IMR-90 (cell line): ENCODE measurements around the gene RFPL2. TPM values are rescaled to one million over a fixed set of nuclear protein-coding genes. Genes with fewer than 3 reads are reported as not detected.
A peak's percentile ranks its signal among the peaks of the same experiment; 100 is the strongest.

Experiments used
- ATAC-seq: fragments of 200-7000 bp; cut with Tn5 transposase; 2 replicates; pipeline ENCODE4 v1.9.1; 2020; ENCODE audit warnings: low read depth, mild to moderate bottlenecking, moderate library complexity
- Bru-seq: library from RNA; stranded (reverse); fragments of 400-500 nt; gene quantifications from one replicate; lab custom pipeline; 2021; lab: Mats Ljungman, UMichigan
- BruChase-seq, 2 experiments: library from RNA; stranded (reverse); fragments of 400-500 nt; gene quantifications; one replicate each; lab custom pipeline; 2021; lab: Mats Ljungman, UMichigan
- BruUV-seq: library from RNA; stranded (reverse); fragments of 400-500 nt; replicated peaks from 2 replicates; lab custom pipeline; 2021; lab: Mats Ljungman, UMichigan
- CTCF ChIA-PET: fragments of 300-600 bp; formaldehyde crosslinking; extraction: SDS; loops from one replicate; lab custom pipeline; 2021; ENCODE audit warnings: antibody characterized with exemption; lab: Yijun Ruan, JAX
- POLR2A ChIA-PET: fragments of 300-600 bp; sonication (Branson Sonifier 250); formaldehyde crosslinking; loops from one replicate; lab custom pipeline; 2022; ENCODE audit warnings: antibody characterized with exemption; ENCODE audit not compliant: unreplicated experiment; lab: Charles Lee
- DNase-seq: peaks from one replicate; pipeline ENCODE4 v3.0.0; 2013
- H2AFZ ChIP-seq: replicated peaks from 2 replicates; pipeline ENCODE3; 2013; ENCODE audit warnings: low read length, mild to moderate bottlenecking; ENCODE audit not compliant: poor library complexity
- H2AK5ac ChIP-seq: 2 replicates; pipeline ENCODE4 v1.6.1; 2013; ENCODE audit warnings: low read depth, low read length, inconsistent platforms
- H2AK9ac ChIP-seq: replicated peaks from 2 replicates; pipeline ENCODE3; 2013; ENCODE audit warnings: mild to moderate bottlenecking, low read depth, low read length, moderate library complexity; ENCODE audit not compliant: poor library complexity
- H2BK120ac ChIP-seq: 2 replicates; pipeline ENCODE4 v1.6.1; 2013; ENCODE audit warnings: low read depth, low read length, inconsistent platforms
- H2BK15ac ChIP-seq: 3 replicates; pipeline ENCODE4 v1.6.1; 2013; ENCODE audit warnings: low read depth, low read length, inconsistent platforms
- H2BK20ac ChIP-seq: 2 replicates; pipeline ENCODE4 v1.6.1; 2013; ENCODE audit warnings: low read depth, mild to moderate bottlenecking, inconsistent platforms, low read length, moderate library complexity
- H2BK5ac ChIP-seq: 2 replicates; pipeline ENCODE4 v1.6.1; 2013; ENCODE audit warnings: mild to moderate bottlenecking, low read depth, low read length, inconsistent platforms; ENCODE audit not compliant: poor library complexity, severe bottlenecking
- H3K14ac ChIP-seq: replicated peaks from 2 replicates; pipeline ENCODE4 v1.6.1; 2013; ENCODE audit warnings: low read depth, low read length, inconsistent platforms
- H3K18ac ChIP-seq: 2 replicates; pipeline ENCODE4 v1.6.1; 2013; ENCODE audit warnings: low read depth, low read length, control low read depth
- H3K23ac ChIP-seq: 2 replicates; pipeline ENCODE4 v1.6.1; 2013; ENCODE audit warnings: low read depth, low read length, inconsistent platforms
- H3K27ac ChIP-seq: 2 replicates; pipeline ENCODE4 v1.5.1; 2013; ENCODE audit warnings: mild to moderate bottlenecking, control low read depth, low read length; ENCODE audit not compliant: insufficient read depth
- H3K27me3 ChIP-seq: 2 replicates; pipeline ENCODE4 v1.6.1; 2013; ENCODE audit warnings: low read length; ENCODE audit not compliant: control insufficient read depth, insufficient read depth
- H3K36me3 ChIP-seq: 2 replicates; pipeline ENCODE4 v1.6.1; 2013; ENCODE audit warnings: low read length, mixed read lengths; ENCODE audit not compliant: control insufficient read depth, insufficient read depth
- H3K4ac ChIP-seq: 2 replicates; pipeline ENCODE4 v1.6.1; 2013; ENCODE audit warnings: low read depth, low read length, inconsistent platforms
- H3K4me1 ChIP-seq: 2 replicates; pipeline ENCODE4 v1.6.1; 2013; ENCODE audit warnings: low read length, mixed read lengths; ENCODE audit not compliant: control insufficient read depth, insufficient read depth
- H3K4me2 ChIP-seq: 2 replicates; pipeline ENCODE4 v1.6.1; 2013; ENCODE audit warnings: low read depth, mild to moderate bottlenecking, control low read depth, low read length, moderate library complexity
- H3K4me3 ChIP-seq: 2 replicates; pipeline ENCODE4 v1.5.1; 2013; ENCODE audit warnings: low read depth, mild to moderate bottlenecking, control low read depth, low read length, moderate library complexity; ENCODE audit not compliant: insufficient read depth
- H3K56ac ChIP-seq: 2 replicates; pipeline ENCODE4 v1.6.1; 2013; ENCODE audit warnings: low read length, inconsistent platforms; ENCODE audit not compliant: insufficient read depth; ENCODE audit errors: extremely low read depth
- H3K79me1 ChIP-seq, 2 experiments: 2 replicates each; pipeline ENCODE4 v1.6.1; 2013; ENCODE audit warnings: low read length in 2 of 2, inconsistent platforms in 1 of 2, low read depth in 1 of 2
- H3K9ac ChIP-seq: 2 replicates; pipeline ENCODE4 v1.6.1; 2013; ENCODE audit warnings: low read depth, low read length, control low read depth
- H3K9me1 ChIP-seq: 2 replicates; pipeline ENCODE4 v1.6.1; 2013; ENCODE audit warnings: low read length, inconsistent platforms; ENCODE audit not compliant: insufficient read depth
- H3K9me3 ChIP-seq: 2 replicates; pipeline ENCODE4 v1.6.1; 2013; ENCODE audit warnings: low read length; ENCODE audit not compliant: control insufficient read depth, insufficient read depth
- H4K20me1 ChIP-seq: 2 replicates; pipeline ENCODE4 v1.6.1; 2013; ENCODE audit warnings: low read length, inconsistent platforms; ENCODE audit not compliant: insufficient read depth
- H4K5ac ChIP-seq: 2 replicates; pipeline ENCODE4 v1.6.1; 2013; ENCODE audit warnings: mild to moderate bottlenecking, low read depth, low read length, control low read depth
- H4K8ac ChIP-seq, 2 experiments: 2 replicates each; pipeline ENCODE4 v1.6.1; 2013; ENCODE audit warnings: low read depth in 2 of 2, low read length in 2 of 2, control low read depth in 1 of 2, inconsistent platforms in 1 of 2
- H4K91ac ChIP-seq: 2 replicates; pipeline ENCODE4 v1.6.1; 2013; ENCODE audit warnings: low read depth, low read length, inconsistent platforms; ENCODE audit not compliant: insufficient read depth
- CEBPB ChIP-seq: IDR thresholded peaks from 2 replicates; pipeline ENCODE4 v1.6.1; 2012; ENCODE audit warnings: low read depth, low read length, improper control_type of control experiment
- CTCF ChIP-seq: conservative IDR thresholded peaks from 2 replicates; pipeline ENCODE4 v1.5.1; 2012; ENCODE audit warnings: mild to moderate bottlenecking, low read depth, low read length, improper control_type of control experiment
- ELK1 ChIP-seq: fragments of 150-350 bp; IDR thresholded peaks from 2 replicates; pipeline ENCODE4 v1.6.1; 2016; ENCODE audit warnings: low read depth, mild to moderate bottlenecking, low read length, moderate library complexity, borderline replicate concordance
- MAFK ChIP-seq: IDR thresholded peaks from 2 replicates; pipeline ENCODE4 v1.6.1; 2012; ENCODE audit warnings: low read depth, low read length, improper control_type of control experiment
- MAZ ChIP-seq: IDR thresholded peaks from 2 replicates; pipeline ENCODE4 v1.6.1; 2012; ENCODE audit warnings: low read depth, mild to moderate bottlenecking, low read length, improper control_type of control experiment, moderate library complexity, borderline replicate concordance
- NFE2L2 ChIP-seq: fragments of 150-350 bp; IDR thresholded peaks from 2 replicates; pipeline ENCODE4 v1.6.1; 2016; ENCODE audit warnings: low read depth, mild to moderate bottlenecking, low read length
- RAD21 ChIP-seq: IDR thresholded peaks from 2 replicates; pipeline ENCODE4 v1.6.1; 2012; ENCODE audit warnings: low read length, improper control_type of control experiment
- RFX5 ChIP-seq: IDR thresholded peaks from 2 replicates; pipeline ENCODE4 v1.8.0; 2012; ENCODE audit warnings: low read depth, mild to moderate bottlenecking, low read length, moderate library complexity
- SMC3 ChIP-seq: fragments of 150-350 bp; IDR thresholded peaks from 2 replicates; pipeline ENCODE4 v1.6.1; 2016; ENCODE audit warnings: low read depth, mild to moderate bottlenecking, antibody characterized with exemption, low read length, moderate library complexity
- USF2 ChIP-seq: fragments of 150-350 bp; IDR thresholded peaks from 2 replicates; pipeline ENCODE4 v1.6.1; 2017; ENCODE audit warnings: mild to moderate bottlenecking, antibody characterized with exemption, low read length, low read depth
- WGBS, 2 experiments: methylation state at CpG; one replicate each; pipeline versions ENCODE4 v1.1.5 to v1.1.7; 2013; ENCODE audit warnings: missing lambda C conversion rate in 2 of 2; ENCODE audit not compliant: insufficient read length in 1 of 2; ENCODE audit errors: extremely low coverage in 2 of 2; 5-methylcytosine and 5-hydroxymethylcytosine counted together
- dilution Hi-C: fragments of 300-500 bp; cut with HindIII; formaldehyde crosslinking; loops from one replicate; pipeline ENCODE4 v1.14.3; 2018; ENCODE audit warnings: low sequenced_read_pairs; ENCODE audit not compliant: unreplicated experiment
- in situ Hi-C: fragments of 300-500 bp; cut with MboI; formaldehyde crosslinking; loops from 3 replicates; pipeline ENCODE4 v1.14.3; 2019; ENCODE audit warnings: low sequenced_read_pairs, inconsistent platforms, mixed read lengths
- intact Hi-C: fragments of 100-400 bp; cut with micrococcal nuclease; formaldehyde crosslinking; loops from 2 replicates; pipeline ENCODE4 v1.10.0; 2022
- long read RNA-seq: library from polyadenylated mRNA; unstranded; transcript quantifications from one replicate; pipeline ENCODE4 v2.0.0, GENCODE V29; 2021; ENCODE audit not compliant: unreplicated experiment
- polyA plus RNA-seq, 3 experiments: library from polyadenylated mRNA; depleted of rRNA; stranded (reverse); fragments of >200 nt; gene quantifications; 2 replicates each; pipeline ENCODE4 v1.2.3, GENCODE V29; 2012; ENCODE audit warnings: low replicate concordance in 1 of 3
- total RNA-seq: library from RNA; depleted of rRNA; stranded (reverse); fragments of >200 nt; gene quantifications from 2 replicates; pipeline ENCODE4 v1.2.3, GENCODE V29; 2012; rRNA removed

The RFPL2 gene
- total RNA-seq (not detected in 2 replicates), polyA plus RNA-seq (2012; rRNA removed) (not detected in 2 replicates), Bru-seq, nascent RNA (not detected), BruChase-seq, experiment 1, labeled RNA remaining after a 6-hour chase (percentile 6 among the genes with signal in this experiment), BruChase-seq, experiment 2, labeled RNA remaining after a 2-hour chase (not detected)
- polyA plus RNA-seq (2012; cell fraction: cytosol; rRNA removed), result not detected in 2 replicates
- not detected in 2 replicates for polyA plus RNA-seq (2012; cell fraction: nucleus; rRNA removed; ENCODE audit: low replicate concordance)
- long read RNA-seq, result 0 reads

DNA sequence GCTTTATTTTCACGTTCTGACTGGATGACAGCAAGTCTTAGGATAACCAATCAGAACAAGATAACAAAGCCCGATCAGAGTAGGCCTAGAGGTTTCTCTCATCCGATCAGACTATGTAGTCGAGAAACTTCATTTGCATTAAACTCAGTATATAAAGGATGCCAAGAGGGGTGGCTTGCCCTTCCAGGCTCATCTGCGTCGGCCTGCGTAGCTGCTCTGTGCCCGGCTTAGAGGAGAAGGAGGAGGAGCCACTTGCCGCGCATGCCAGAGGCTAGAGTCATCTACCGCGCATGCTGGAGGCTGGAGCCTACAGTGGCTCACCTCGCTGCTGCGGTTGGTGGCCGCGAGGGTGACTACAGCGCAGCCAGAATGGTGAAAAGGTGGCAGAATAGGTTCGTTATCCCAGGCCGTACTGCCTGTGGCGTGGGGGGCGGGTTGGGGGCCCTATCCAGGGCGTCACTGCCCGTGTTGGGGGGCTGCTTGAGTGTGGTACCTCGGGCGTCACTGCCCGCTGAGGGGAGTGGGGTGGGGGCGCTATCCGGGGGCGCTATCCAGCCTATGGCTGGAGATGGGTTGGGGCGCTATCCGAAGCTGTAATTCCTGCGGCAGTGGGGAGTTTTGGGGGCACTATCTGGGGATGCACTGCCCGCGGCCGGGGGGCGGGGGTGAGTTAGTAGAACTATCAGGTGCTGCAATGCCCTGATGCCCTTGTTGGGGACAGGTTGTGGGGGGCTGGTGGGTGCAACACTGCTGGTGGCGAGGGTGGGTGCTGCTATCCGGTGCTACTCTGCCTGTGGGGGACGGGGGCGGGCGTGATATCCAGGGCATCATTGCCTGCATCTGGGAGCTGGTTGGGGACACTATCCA is at the start of gene RFPL2:
Gene RFPL2, minus strand, starts transcription at position 218 of the 867 bp plus-strand sequence. CDS start 2,622 bp downstream, outside the sequence.
- Histone ChIP-seq H3K27ac (no peak within 1 kb of the TSS), H2BK120ac (no peak within 1 kb of the TSS), H3K4ac (no peak within 1 kb of the TSS), H4K5ac (no peak within 1 kb of the TSS), H3K18ac (no peak within 1 kb of the TSS), H3K4me1 (no peaks in the 10 kb centered on the region), H3K9me3 (no peaks in the 10 kb centered on the region), H2BK5ac (no peak within 1 kb of the TSS), H3K14ac (no peak within 1 kb of the TSS), H3K4me3 (no peak within 1 kb of the TSS), H4K20me1 (no peaks in the 10 kb centered on the region), H3K27me3 (peaks cover 18% of the 10 kb centered on the region; the same call in 1 of the 2 replicates), H3K36me3 (no peaks in the 10 kb centered on the region), H2AK9ac (no peak within 1 kb of the TSS), H2AFZ (no peak within 1 kb of the TSS), H2BK15ac (no peak within 1 kb of the TSS), H3K79me1 (no peaks in the 10 kb centered on the region), H3K56ac (no peak within 1 kb of the TSS), H2BK20ac (no peak within 1 kb of the TSS), H2AK5ac (no peak within 1 kb of the TSS), H3K9ac (no peak within 1 kb of the TSS), H3K9me1 (no peaks in the 10 kb centered on the region), H4K8ac (no peak within 1 kb of the TSS), H3K23ac (no peak within 1 kb of the TSS), H4K91ac (no peak within 1 kb of the TSS), H3K4me2 (no peak within 1 kb of the TSS)
- WGBS, 2 experiments, result 54% methylated on average over 9 of the region's 41 CpGs; no CpG with 5 or more reads in 1 of the 2 experiments
- in situ Hi-C loops, result no loop called here
- BruUV-seq, result no TSS peak
- POLR2A ChIA-PET, result interaction anchor here (0.5 kb wide), 1 partner anchor 29 kb away, joined by 3 read pairs; no protein-coding TSS in a partner anchor
- CTCF ChIA-PET, result no interaction called here
- peak; percentile 35; the same call in 1 of the 2 replicates for ATAC-seq
- TF ChIP-seq USF2, result no peak
- no peak for TF ChIP-seq ELK1
- no peak for TF ChIP-seq MAZ
- no peak for TF ChIP-seq CEBPB
- no peak for TF ChIP-seq RAD21
- TF ChIP-seq CTCF, result no peak
- TF ChIP-seq RFX5, result no peak
- TF ChIP-seq MAFK, result no peak
- TF ChIP-seq NFE2L2, result no peak
- TF ChIP-seq SMC3, result no peak
- dilution Hi-C loops, result no loop called here
- peak; percentile 1 for DNase-seq
- intact Hi-C loops, result no loop called here
